Measurements from ENCODE around the gene USP32.

USP32 gene

DNA sequence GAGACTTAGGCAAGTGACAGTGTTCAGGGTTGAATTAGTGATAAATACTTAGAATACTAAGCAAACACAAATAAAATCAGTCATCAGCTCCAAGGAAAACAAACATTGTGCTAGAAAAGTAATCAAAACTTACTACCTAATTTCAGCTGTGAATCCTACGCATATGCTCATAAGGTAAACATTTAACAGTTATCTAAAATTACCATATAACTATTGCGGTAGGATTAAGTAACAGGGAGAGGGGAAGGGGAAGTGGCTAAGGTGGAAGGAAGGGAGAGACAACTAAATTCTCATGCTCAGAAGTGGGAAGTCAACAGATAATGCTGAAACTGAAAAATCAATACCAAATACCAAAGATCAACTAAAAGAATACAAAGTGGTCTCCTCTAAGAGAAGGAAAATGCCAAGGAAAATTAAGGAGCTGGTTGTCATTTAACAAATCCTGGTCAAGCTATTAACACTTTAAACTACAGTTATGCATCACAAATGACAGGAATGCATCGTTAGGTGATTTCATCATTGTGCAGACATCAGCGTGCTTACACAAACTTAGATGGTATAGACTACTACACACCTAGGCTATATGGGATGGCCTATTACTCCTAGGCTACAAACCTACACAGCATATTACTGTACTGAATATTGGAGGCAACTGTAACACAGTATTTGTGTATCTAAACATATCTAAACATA is 20.0 kb downstream of the USP32 start:
- Histone ChIP-seq H2BK15ac (ENCODE audit: low read depth, poor library complexity, severe bottlenecking) (no peak overlapping the region), H3K27me3 (ENCODE audit: control insufficient read depth in 1 of 2, insufficient read depth in 1 of 2, low read length in 2 of 2) (no peaks in the 10 kb centered on the region), H2BK5ac (ENCODE audit: low read depth, low read length, poor library complexity, severe bottlenecking) (no peak overlapping the region), H3K23ac (ENCODE audit: low read length in 2 of 2) (no peak overlapping the region), H3K14ac (ENCODE audit: low read length in 2 of 2) (no peak overlapping the region), H2AFZ (ENCODE audit: low read depth, low read length) (no peak overlapping the region), H3K9me3 (ENCODE audit: control insufficient read depth, low read length) (no peaks in the 10 kb centered on the region), H4K91ac (ENCODE audit: low read length) (no peak overlapping the region), H3K36me3 (ENCODE audit: control insufficient read depth in 1 of 2, insufficient read depth in 2 of 2, low read depth in 1 of 2, low read length in 2 of 2) (peaks cover 0 to 21% of the 10 kb centered on the region in 2 experiments), H2AK5ac (ENCODE audit: low read length, severe bottlenecking) (no peak overlapping the region), H3K4me3 (ENCODE audit: insufficient read depth in 1 of 2, low read depth in 1 of 2, low read length in 2 of 2) (no peak overlapping the region), H3K18ac (ENCODE audit: low read depth in 1 of 2, low read length in 2 of 2) (no peak overlapping the region), H2BK12ac (ENCODE audit: low read length in 2 of 2) (no peak overlapping the region), H4K8ac (ENCODE audit: low read length) (no peak overlapping the region), H3K27ac (ENCODE audit: low read length, poor library complexity, severe bottlenecking) (no peak overlapping the region), H3K4me1 (ENCODE audit: control insufficient read depth, insufficient read depth, low read depth, low read length) (peaks cover 5% of the 10 kb centered on the region), H3K4ac (ENCODE audit: low read depth in 1 of 2, low read length in 2 of 2) (no peak overlapping the region), H3K9ac (ENCODE audit: low read length) (no peak overlapping the region), H3K4me2 (ENCODE audit: low read length, poor library complexity, severe bottlenecking) (no peak overlapping the region), H2BK120ac (ENCODE audit: low read depth, low read length) (no peak overlapping the region), H3K79me1 (replicated peaks; ENCODE audit: low read length, poor library complexity, severe bottlenecking) (peaks cover 19% of the 10 kb centered on the region)
- 87% methylated on average over 2 of the region's 4 CpGs for WGBS
- DNase-seq: no peak

GRCh38 chr17:60371416-60371815 is 20.5 kb downstream of the USP32 start:
- H3K23ac ChIP-seq (ENCODE audit: low read length in 2 of 2): no peak overlapping the region
- H2AK5ac ChIP-seq (ENCODE audit: low read length, severe bottlenecking): no peak overlapping the region
- no peak overlapping the region for H3K4me2 ChIP-seq (ENCODE audit: low read length, poor library complexity, severe bottlenecking)
- no peaks in the 10 kb centered on the region for H3K27me3 ChIP-seq (ENCODE audit: control insufficient read depth in 1 of 2, insufficient read depth in 1 of 2, low read length in 2 of 2)
- no peak overlapping the region for H3K18ac ChIP-seq (ENCODE audit: low read depth in 1 of 2, low read length in 2 of 2)
- H3K9me3 ChIP-seq (ENCODE audit: control insufficient read depth, low read length): no peaks in the 10 kb centered on the region
- no peak overlapping the region for H2BK5ac ChIP-seq (ENCODE audit: low read depth, low read length, poor library complexity, severe bottlenecking)
- peaks cover 5% of the 10 kb centered on the region for H3K4me1 ChIP-seq (ENCODE audit: control insufficient read depth, insufficient read depth, low read depth, low read length)
- no peak overlapping the region for H2AFZ ChIP-seq (ENCODE audit: low read depth, low read length)
- no peak overlapping the region for H4K8ac ChIP-seq (ENCODE audit: low read length)
- H2BK120ac ChIP-seq (ENCODE audit: low read depth, low read length): no peak overlapping the region
- 100% methylated on average over 1 of the region's 3 CpGs for WGBS
- H2BK15ac ChIP-seq (ENCODE audit: low read depth, poor library complexity, severe bottlenecking): no peak overlapping the region
- H3K4me3 ChIP-seq (ENCODE audit: insufficient read depth in 1 of 2, low read depth in 1 of 2, low read length in 2 of 2): no peak overlapping the region
- no peak overlapping the region for H2BK12ac ChIP-seq (ENCODE audit: low read length in 2 of 2)
- DNase-seq: no peak
- H3K36me3 ChIP-seq (ENCODE audit: control insufficient read depth in 1 of 2, insufficient read depth in 2 of 2, low read depth in 1 of 2, low read length in 2 of 2): peaks cover 0 to 18% of the 10 kb centered on the region in 2 experiments
- no peak overlapping the region for H3K14ac ChIP-seq (ENCODE audit: low read length in 2 of 2)
- H4K91ac ChIP-seq (ENCODE audit: low read length): no peak overlapping the region
- peaks cover 20% of the 10 kb centered on the region for H3K79me1 ChIP-seq (replicated peaks; ENCODE audit: low read length, poor library complexity, severe bottlenecking)
- no peak overlapping the region for H3K4ac ChIP-seq (ENCODE audit: low read depth in 1 of 2, low read length in 2 of 2)
- H3K27ac ChIP-seq (ENCODE audit: low read length, poor library complexity, severe bottlenecking): no peak overlapping the region
- H3K9ac ChIP-seq (ENCODE audit: low read length): no peak overlapping the region

GRCh38 chr17:60369727-60370126 is 22.2 kb downstream of the USP32 start:
- no peak for DNase-seq
- no peak overlapping the region for H2BK120ac ChIP-seq (ENCODE audit: low read depth, low read length)

GRCh38 chr17:60363700-60364405 is 28.1 kb downstream of the USP32 start:
- Histone ChIP-seq H2AFZ (ENCODE audit: low read depth, low read length) (no peak overlapping the region), H4K91ac (ENCODE audit: low read length) (no peak overlapping the region), H3K4me3 (ENCODE audit: insufficient read depth in 1 of 2, low read depth in 1 of 2, low read length in 2 of 2) (no peak overlapping the region), H3K18ac (ENCODE audit: low read depth in 1 of 2, low read length in 2 of 2) (no peak overlapping the region), H3K79me1 (replicated peaks; ENCODE audit: low read length, poor library complexity, severe bottlenecking) (peaks cover 24% of the 10 kb centered on the region), H2BK5ac (ENCODE audit: low read depth, low read length, poor library complexity, severe bottlenecking) (no peak overlapping the region), H2AK5ac (ENCODE audit: low read length, severe bottlenecking) (no peak overlapping the region), H3K4me1 (ENCODE audit: control insufficient read depth, insufficient read depth, low read depth, low read length) (no peaks in the 10 kb centered on the region), H3K14ac (ENCODE audit: low read length in 2 of 2) (no peak overlapping the region), H3K27me3 (ENCODE audit: control insufficient read depth in 1 of 2, insufficient read depth in 1 of 2, low read length in 2 of 2) (no peaks in the 10 kb centered on the region), H3K23ac (ENCODE audit: low read length in 2 of 2) (no peak overlapping the region), H3K9ac (ENCODE audit: low read length) (no peak overlapping the region), H3K27ac (ENCODE audit: low read length, poor library complexity, severe bottlenecking) (no peak overlapping the region), H3K4ac (ENCODE audit: low read depth in 1 of 2, low read length in 2 of 2) (no peak overlapping the region), H3K4me2 (ENCODE audit: low read length, poor library complexity, severe bottlenecking) (no peak overlapping the region), H2BK120ac (ENCODE audit: low read depth, low read length) (no peak overlapping the region), H2BK12ac (ENCODE audit: low read length in 2 of 2) (no peak overlapping the region), H3K36me3 (ENCODE audit: control insufficient read depth in 1 of 2, insufficient read depth in 2 of 2, low read depth in 1 of 2, low read length in 2 of 2) (no peaks in the 10 kb centered on the region), H3K9me3 (ENCODE audit: control insufficient read depth, low read length) (no peaks in the 10 kb centered on the region), H2BK15ac (ENCODE audit: low read depth, poor library complexity, severe bottlenecking) (no peak overlapping the region), H4K8ac (ENCODE audit: low read length) (no peak overlapping the region)
- DNase-seq: no peak
- 100% methylated on average over 1 of the region's 3 CpGs for WGBS

More at GRCh38 chr17:60369727-60370126, 22.2 kb downstream of the USP32 start:
- Histone ChIP-seq H3K36me3 (ENCODE audit: control insufficient read depth in 1 of 2, insufficient read depth in 2 of 2, low read depth in 1 of 2, low read length in 2 of 2) (peaks cover 0 to 12% of the 10 kb centered on the region in 2 experiments), H2BK12ac (ENCODE audit: low read length in 2 of 2) (no peak overlapping the region), H3K14ac (ENCODE audit: low read length in 2 of 2) (no peak overlapping the region), H3K4me2 (ENCODE audit: low read length, poor library complexity, severe bottlenecking) (no peak overlapping the region), H3K79me1 (replicated peaks; ENCODE audit: low read length, poor library complexity, severe bottlenecking) (peaks cover 26% of the 10 kb centered on the region), H3K27me3 (ENCODE audit: control insufficient read depth in 1 of 2, insufficient read depth in 1 of 2, low read length in 2 of 2) (no peaks in the 10 kb centered on the region), H2BK15ac (ENCODE audit: low read depth, poor library complexity, severe bottlenecking) (no peak overlapping the region), H2BK5ac (ENCODE audit: low read depth, low read length, poor library complexity, severe bottlenecking) (no peak overlapping the region), H3K9ac (ENCODE audit: low read length) (no peak overlapping the region), H3K23ac (ENCODE audit: low read length in 2 of 2) (no peak overlapping the region), H2AK5ac (ENCODE audit: low read length, severe bottlenecking) (no peak overlapping the region), H3K4me1 (ENCODE audit: control insufficient read depth, insufficient read depth, low read depth, low read length) (peaks cover 5% of the 10 kb centered on the region), H4K91ac (ENCODE audit: low read length) (no peak overlapping the region), H3K4ac (ENCODE audit: low read depth in 1 of 2, low read length in 2 of 2) (no peak overlapping the region), H2AFZ (ENCODE audit: low read depth, low read length) (no peak overlapping the region), H3K27ac (ENCODE audit: low read length, poor library complexity, severe bottlenecking) (no peak overlapping the region), H3K9me3 (ENCODE audit: control insufficient read depth, low read length) (no peaks in the 10 kb centered on the region), H3K4me3 (ENCODE audit: insufficient read depth in 1 of 2, low read depth in 1 of 2, low read length in 2 of 2) (no peak overlapping the region), H3K18ac (ENCODE audit: low read depth in 1 of 2, low read length in 2 of 2) (no peak overlapping the region), H4K8ac (ENCODE audit: low read length) (no peak overlapping the region)
- WGBS: 97% methylated on average over 2 of the region's 2 CpGs

All from mesenchymal stem cell (in vitro differentiated cells and primary cell).